HepG2 (cell line): ENCODE measurements around the gene REM2. TPM values are rescaled to one million over a fixed set of nuclear protein-coding genes. Genes with fewer than 3 reads are reported as not detected.

Experiments used
- BCL6 ChIP-seq: IDR thresholded peaks from 2 replicates; pipeline ENCODE4 v1.6.1; 2016; ENCODE audit warnings: missing genetic modification reagents, missing compliant biosample characterization
- BORCS8-MEF2B ChIP-seq: sonication (generic); formaldehyde crosslinking; IDR thresholded peaks from 2 replicates; pipeline ENCODE4 v1.8.0; 2022; ENCODE audit warnings: mild to moderate bottlenecking, missing genetic modification reagents
- KDM2A ChIP-seq: sonication (generic); formaldehyde crosslinking; IDR thresholded peaks from 2 replicates; pipeline ENCODE4 v1.4.0; 2020; ENCODE audit warnings: low read depth, missing genetic modification reagents, borderline replicate concordance
- MAX ChIP-seq: IDR thresholded peaks from 2 replicates; pipeline ENCODE4 v1.6.1; 2012; ENCODE audit warnings: inconsistent platforms
- RFX1 ChIP-seq: fragments of 450-650 bp; IDR thresholded peaks from 2 replicates; pipeline ENCODE4 v1.6.1; 2017
- SIN3A ChIP-seq: IDR thresholded peaks from 2 replicates; pipeline ENCODE4 v1.6.1; 2011; ENCODE audit warnings: low read depth, mild to moderate bottlenecking, control low read depth, low read length, borderline replicate concordance
- SRY ChIP-seq: sonication (generic); formaldehyde crosslinking; IDR thresholded peaks from 2 replicates; pipeline ENCODE4 v1.8.0; 2022; ENCODE audit warnings: mild to moderate bottlenecking, missing genetic modification reagents
- U2AF1 ChIP-seq: fragments of 200-400 bp; formaldehyde crosslinking; optimal IDR thresholded peaks from 2 replicates; pipeline ENCODE3; 2017; ENCODE audit warnings: mild to moderate bottlenecking, low read depth, low read length
- WIZ ChIP-seq: sonication (generic); formaldehyde crosslinking; IDR thresholded peaks from 2 replicates; pipeline ENCODE4 v1.5.1; 2020; ENCODE audit warnings: mild to moderate bottlenecking, missing genetic modification reagents
- XRCC5 ChIP-seq: fragments of 200-400 bp; formaldehyde crosslinking; optimal IDR thresholded peaks from 2 replicates; pipeline ENCODE3; 2017; ENCODE audit warnings: mild to moderate bottlenecking, low read length
- YEATS2 ChIP-seq: sonication (generic); formaldehyde crosslinking; IDR thresholded peaks from 2 replicates; pipeline ENCODE4 v1.4.0; 2020; ENCODE audit warnings: missing genetic modification reagents, borderline replicate concordance
- ZNF451 ChIP-seq: sonication (generic); formaldehyde crosslinking; IDR thresholded peaks from 2 replicates; pipeline ENCODE4 v1.5.0; 2020; ENCODE audit warnings: mild to moderate bottlenecking, missing genetic modification reagents
- ZNF572 ChIP-seq: sonication (generic); formaldehyde crosslinking; IDR thresholded peaks from 2 replicates; pipeline ENCODE4 v1.5.1; 2020; ENCODE audit warnings: mild to moderate bottlenecking, missing genetic modification reagents
- ZNF768 ChIP-seq: sonication (generic); formaldehyde crosslinking; IDR thresholded peaks from 2 replicates; pipeline ENCODE4 v1.4.0; 2020; ENCODE audit warnings: missing genetic modification reagents
- ZNF781 ChIP-seq: sonication (generic); formaldehyde crosslinking; IDR thresholded peaks from 2 replicates; pipeline ENCODE4 v1.5.1; 2020; ENCODE audit warnings: borderline replicate concordance, mild to moderate bottlenecking, missing genetic modification reagents; ENCODE audit errors: not compliant biosample characterization
- ZSCAN31 ChIP-seq: sonication (generic); formaldehyde crosslinking; IDR thresholded peaks from 2 replicates; pipeline ENCODE4 v1.5.0; 2020; ENCODE audit warnings: low read depth, mild to moderate bottlenecking, missing genetic modification reagents
- polyA plus RNA-seq, 8 experiments: library from polyadenylated mRNA; depleted of rRNA in 3 of 8; stranded (reverse) in 7 of 8; unstranded in 1 of 8; fragments of >200 nt; fragmentation: Illumina TruSeq in 4 of 8; extraction: Trizol in 4 of 8; gene quantifications; 2 replicates each; pipeline versions ENCODE4 v1.2.1 to v1.2.3, GENCODE V29; 2011 to 2016; ENCODE audit warnings: low read depth in 4 of 8, missing spikeins in 1 of 8, mixed read lengths in 1 of 8; ENCODE audit not compliant: insufficient read depth in 1 of 8
- total RNA-seq, 5 experiments: library from RNA; depleted of rRNA; stranded (reverse); fragments of >200 nt; fragmentation: Illumina TruSeq; extraction: Trizol; gene quantifications; 2 replicates each; pipeline ENCODE4 v1.2.3, GENCODE V29; 2016; ENCODE audit warnings: low read depth in 1 of 5
- TF ChIP-seq, protein P1 (sequence below): sonication (generic); formaldehyde crosslinking; IDR thresholded peaks from 2 replicates; pipeline ENCODE4 v1.4.0; 2020; ENCODE audit warnings: missing genetic modification reagents, mild to moderate bottlenecking, borderline replicate concordance
- TF ChIP-seq, protein P2 (sequence below): sonication (generic); formaldehyde crosslinking; IDR thresholded peaks from 2 replicates; pipeline ENCODE4 v1.9.0; 2022; ENCODE audit warnings: low read depth, missing genetic modification reagents
- TF ChIP-seq, protein P3 (sequence below): sonication (generic); formaldehyde crosslinking; IDR thresholded peaks from 2 replicates; pipeline ENCODE4 v1.8.0; 2023; ENCODE audit warnings: mild to moderate bottlenecking, missing genetic modification reagents

The REM2 gene
- total and polyA plus RNA-seq, 2 of the 13 experiments (the other 11 are each of a cell fraction or from before 2014, with no cell fraction given): 0.20 TPM; not detected in 1

- TF ChIP-seq YEATS2 (CRISPR knock-in tag): no peak
- TF ChIP-seq RFX1: no peak
- TF ChIP-seq, protein P1, sequence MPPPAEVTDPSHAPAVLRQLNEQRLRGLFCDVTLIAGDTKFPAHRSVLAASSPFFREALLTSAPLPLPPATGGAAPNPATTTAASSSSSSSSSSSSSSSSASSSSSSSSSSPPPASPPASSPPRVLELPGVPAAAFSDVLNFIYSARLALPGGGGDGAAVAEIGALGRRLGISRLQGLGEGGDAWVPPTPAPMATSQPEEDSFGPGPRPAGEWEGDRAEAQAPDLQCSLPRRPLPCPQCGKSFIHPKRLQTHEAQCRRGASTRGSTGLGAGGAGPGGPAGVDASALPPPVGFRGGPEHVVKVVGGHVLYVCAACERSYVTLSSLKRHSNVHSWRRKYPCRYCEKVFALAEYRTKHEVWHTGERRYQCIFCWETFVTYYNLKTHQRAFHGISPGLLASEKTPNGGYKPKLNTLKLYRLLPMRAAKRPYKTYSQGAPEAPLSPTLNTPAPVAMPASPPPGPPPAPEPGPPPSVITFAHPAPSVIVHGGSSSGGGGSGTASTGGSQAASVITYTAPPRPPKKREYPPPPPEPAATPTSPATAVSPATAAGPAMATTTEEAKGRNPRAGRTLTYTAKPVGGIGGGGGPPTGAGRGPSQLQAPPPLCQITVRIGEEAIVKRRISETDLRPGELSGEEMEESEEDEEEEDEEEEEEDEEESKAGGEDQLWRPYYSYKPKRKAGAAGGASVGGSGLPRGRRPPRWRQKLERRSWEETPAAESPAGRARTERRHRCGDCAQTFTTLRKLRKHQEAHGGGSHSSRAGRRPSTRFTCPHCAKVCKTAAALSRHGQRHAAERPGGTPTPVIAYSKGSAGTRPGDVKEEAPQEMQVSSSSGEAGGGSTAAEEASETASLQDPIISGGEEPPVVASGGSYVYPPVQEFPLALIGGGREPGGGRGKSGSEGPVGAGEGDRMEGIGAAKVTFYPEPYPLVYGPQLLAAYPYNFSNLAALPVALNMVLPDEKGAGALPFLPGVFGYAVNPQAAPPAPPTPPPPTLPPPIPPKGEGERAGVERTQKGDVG (CRISPR knock-in tag): no peak
- 0 out of 2 replicates have a peak, but pooled peaks have one; percentile 30 for TF ChIP-seq ZNF451 (CRISPR knock-in tag)
- no peak for TF ChIP-seq SRY (CRISPR knock-in tag)
- TF ChIP-seq KDM2A (CRISPR knock-in tag): no peak
- TF ChIP-seq SIN3A: no peak
- no peak for TF ChIP-seq WIZ (CRISPR knock-in tag)
- TF ChIP-seq BORCS8-MEF2B (CRISPR knock-in tag): peak; percentile 18; the same call in 1 of the 2 replicates
- TF ChIP-seq, protein P2, sequence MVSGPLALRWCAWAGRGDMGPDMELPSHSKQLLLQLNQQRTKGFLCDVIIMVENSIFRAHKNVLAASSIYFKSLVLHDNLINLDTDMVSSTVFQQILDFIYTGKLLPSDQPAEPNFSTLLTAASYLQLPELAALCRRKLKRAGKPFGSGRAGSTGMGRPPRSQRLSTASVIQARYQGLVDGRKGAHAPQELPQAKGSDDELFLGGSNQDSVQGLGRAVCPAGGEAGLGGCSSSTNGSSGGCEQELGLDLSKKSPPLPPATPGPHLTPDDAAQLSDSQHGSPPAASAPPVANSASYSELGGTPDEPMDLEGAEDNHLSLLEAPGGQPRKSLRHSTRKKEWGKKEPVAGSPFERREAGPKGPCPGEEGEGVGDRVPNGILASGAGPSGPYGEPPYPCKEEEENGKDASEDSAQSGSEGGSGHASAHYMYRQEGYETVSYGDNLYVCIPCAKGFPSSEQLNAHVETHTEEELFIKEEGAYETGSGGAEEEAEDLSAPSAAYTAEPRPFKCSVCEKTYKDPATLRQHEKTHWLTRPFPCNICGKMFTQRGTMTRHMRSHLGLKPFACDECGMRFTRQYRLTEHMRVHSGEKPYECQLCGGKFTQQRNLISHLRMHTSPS (CRISPR knock-in tag): 0 out of 2 replicates have a peak, but pooled peaks have one; percentile 19
- TF ChIP-seq ZNF572 (CRISPR knock-in tag): peak; percentile 43; the same call in 1 of the 2 replicates
- peak; percentile 6 for TF ChIP-seq ZNF781 (CRISPR knock-in tag)
- peak; percentile 13 for TF ChIP-seq XRCC5
- TF ChIP-seq ZSCAN31 (CRISPR knock-in tag): no peak
- peak; percentile 38; the same call in 1 of the 2 replicates for TF ChIP-seq ZNF768
- TF ChIP-seq BCL6: 0 out of 2 replicates have a peak, but pooled peaks have one; percentile 0
- peak; percentile 26 for TF ChIP-seq U2AF1
- no peak for TF ChIP-seq MAX
- TF ChIP-seq, protein P3, sequence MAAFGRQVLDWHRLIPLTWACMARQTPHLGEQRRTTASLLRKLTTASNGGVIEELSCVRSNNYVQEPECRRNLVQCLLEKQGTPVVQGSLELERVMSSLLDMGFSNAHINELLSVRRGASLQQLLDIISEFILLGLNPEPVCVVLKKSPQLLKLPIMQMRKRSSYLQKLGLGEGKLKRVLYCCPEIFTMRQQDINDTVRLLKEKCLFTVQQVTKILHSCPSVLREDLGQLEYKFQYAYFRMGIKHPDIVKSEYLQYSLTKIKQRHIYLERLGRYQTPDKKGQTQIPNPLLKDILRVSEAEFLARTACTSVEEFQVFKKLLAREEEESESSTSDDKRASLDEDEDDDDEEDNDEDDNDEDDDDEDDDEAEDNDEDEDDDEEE (CRISPR knock-in tag): 0 out of 2 replicates have a peak, but pooled peaks have one; percentile 14
Measured at GRCh38 chr14:22872833-22873520, 10.0 kb upstream of the REM2 start (continued).
